Vagina (tissue), 2 donors: ENCODE data around the gene LRRC61. TPM values are rescaled to one million over a fixed set of nuclear protein-coding genes. Genes with fewer than 3 reads are reported as not detected.
A peak's percentile ranks its signal among the peaks of the same experiment; 100 is the strongest.
"Not testable (repeated sequence)": the region's sequence is repeated elsewhere in the genome, so short reads cannot be mapped to it uniquely, and the experiment has no call there.

ENCODE experiments used
- DNase-seq, 2 donors: peaks; one replicate each; pipeline ENCODE4 v3.0.0-alpha.2; 2017; ENCODE audit errors: extremely low spot score in 2 of 2
- H3K27ac ChIP-seq: fragments of 200-600 bp; sonication (generic); one replicate; pipeline ENCODE4 v1.5.1; 2019
- H3K27me3 ChIP-seq: fragments of 200-600 bp; sonication (generic); one replicate; pipeline ENCODE4 v1.5.1; 2019
- H3K36me3 ChIP-seq, 2 donors: fragments of 200-600 bp; sonication (generic); one replicate each; pipeline ENCODE4 v1.5.1; 2017 to 2019
- H3K4me1 ChIP-seq: fragments of 200-600 bp; sonication (generic); one replicate; pipeline ENCODE4 v1.5.1; 2019
- H3K4me3 ChIP-seq, 2 donors: fragments of 200-600 bp; sonication (generic); 1 replicate in 1 of 2; 2 replicates in 1 of 2; pipeline ENCODE4 v1.5.1; 2016 to 2019
- H3K9me3 ChIP-seq: fragments of 200-600 bp; sonication (generic); one replicate; pipeline ENCODE4 v1.5.1; 2019
- POLR2A ChIP-seq, 2 donors: fragments of 450-650 bp; IDR thresholded peaks; one replicate each; pipeline ENCODE4 v1.6.1; 2017; ENCODE audit warnings: antibody characterized with exemption in 2 of 2, mild to moderate bottlenecking in 2 of 2, moderate library complexity in 2 of 2
- POLR2AphosphoS5 ChIP-seq, 2 donors: sonication (generic); formaldehyde crosslinking; IDR thresholded peaks; one replicate each; pipeline ENCODE4 v1.9.0; 2017; ENCODE audit warnings: antibody characterized with exemption in 2 of 2, mild to moderate bottlenecking in 2 of 2, low read depth in 1 of 2; ENCODE audit not compliant: insufficient read depth in 1 of 2
- intact Hi-C: fragments of 100-400 bp; cut with DNase I; formaldehyde crosslinking; loops from one replicate; pipeline ENCODE4 v1.15.1; 2023
- total RNA-seq: library from RNA; depleted of rRNA; stranded (reverse); fragments of >200 nt; gene quantifications from one replicate; pipeline ENCODE4 v1.2.3, GENCODE V29; 2016
- TF ChIP-seq, protein P1 (sequence below), 3 experiments: fragments of 450-650 bp in 2 of 3; fragments of 200-600 bp in 1 of 3; sonication (generic) in 1 of 3; IDR thresholded peaks; one replicate each; pipeline ENCODE4 v1.5.1; 2017 to 2019; ENCODE audit warnings: antibody characterized with exemption in 3 of 3, mild to moderate bottlenecking in 2 of 3, moderate library complexity in 2 of 3

Gene LRRC61
- total RNA-seq, 1 donor from 2014 or later, result 14.0 TPM

DNA sequence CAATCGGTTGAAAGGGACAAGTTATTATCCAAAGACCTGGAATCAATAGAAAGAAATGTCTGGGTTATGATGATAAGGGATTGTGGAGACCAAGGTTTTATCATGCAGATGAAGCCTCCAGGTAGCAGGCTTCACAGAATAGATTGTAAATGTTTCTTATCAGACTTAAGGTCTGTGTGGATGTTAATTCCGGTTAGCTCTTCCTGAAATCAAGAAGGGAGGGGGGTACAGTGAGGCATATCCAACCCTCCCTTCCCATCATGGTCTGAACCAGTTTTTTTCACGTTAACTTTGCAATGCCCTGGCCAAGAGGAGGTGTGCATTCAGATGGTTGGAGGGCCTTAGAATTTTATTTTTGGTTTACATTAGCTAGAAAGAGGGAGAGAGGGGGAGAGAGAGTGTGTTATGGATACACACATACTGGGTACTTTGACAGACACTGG lies 9.8 kb upstream of the LRRC61 start:
- Histone ChIP-seq H3K27me3 (no peaks in the 10 kb centered on the region), H3K4me3 (no peak overlapping the region), H3K36me3 (no peaks in the 10 kb centered on the region), H3K9me3 (no peaks in the 10 kb centered on the region), H3K27ac (no peak overlapping the region), H3K4me1 (no peaks in the 10 kb centered on the region)
- TF ChIP-seq, protein P1, sequence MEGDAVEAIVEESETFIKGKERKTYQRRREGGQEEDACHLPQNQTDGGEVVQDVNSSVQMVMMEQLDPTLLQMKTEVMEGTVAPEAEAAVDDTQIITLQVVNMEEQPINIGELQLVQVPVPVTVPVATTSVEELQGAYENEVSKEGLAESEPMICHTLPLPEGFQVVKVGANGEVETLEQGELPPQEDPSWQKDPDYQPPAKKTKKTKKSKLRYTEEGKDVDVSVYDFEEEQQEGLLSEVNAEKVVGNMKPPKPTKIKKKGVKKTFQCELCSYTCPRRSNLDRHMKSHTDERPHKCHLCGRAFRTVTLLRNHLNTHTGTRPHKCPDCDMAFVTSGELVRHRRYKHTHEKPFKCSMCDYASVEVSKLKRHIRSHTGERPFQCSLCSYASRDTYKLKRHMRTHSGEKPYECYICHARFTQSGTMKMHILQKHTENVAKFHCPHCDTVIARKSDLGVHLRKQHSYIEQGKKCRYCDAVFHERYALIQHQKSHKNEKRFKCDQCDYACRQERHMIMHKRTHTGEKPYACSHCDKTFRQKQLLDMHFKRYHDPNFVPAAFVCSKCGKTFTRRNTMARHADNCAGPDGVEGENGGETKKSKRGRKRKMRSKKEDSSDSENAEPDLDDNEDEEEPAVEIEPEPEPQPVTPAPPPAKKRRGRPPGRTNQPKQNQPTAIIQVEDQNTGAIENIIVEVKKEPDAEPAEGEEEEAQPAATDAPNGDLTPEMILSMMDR (IDR thresholded peaks at IDR 0.05), result no peak
- intact Hi-C loops, result no loop called here
- DNase-seq, result no peak

DNA sequence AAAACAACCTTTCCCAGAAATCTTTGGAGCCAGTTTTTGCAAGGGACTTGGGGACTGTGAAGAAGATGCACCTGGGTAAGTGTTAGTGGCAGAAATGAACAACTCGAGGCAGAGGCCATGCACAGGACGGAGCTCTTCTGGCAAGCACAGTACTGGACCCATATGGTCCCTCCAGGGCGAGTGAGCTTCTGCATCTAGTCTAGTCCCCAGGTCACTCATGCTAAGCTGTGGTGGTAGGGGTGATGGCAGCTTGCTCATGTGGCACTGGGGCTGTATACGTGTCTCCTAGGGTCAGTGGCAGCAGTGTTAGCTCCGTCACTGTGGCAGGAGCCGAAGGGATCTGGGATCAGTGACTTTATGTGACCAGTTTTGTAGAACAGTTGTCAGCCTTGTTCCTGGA lies 9.3 kb upstream of the LRRC61 start:
- Histone ChIP-seq H3K36me3 (no peaks in the 10 kb centered on the region), H3K4me3 (no peak overlapping the region), H3K27ac (no peak overlapping the region), H3K27me3 (no peaks in the 10 kb centered on the region), H3K4me1 (peaks cover under 1% of the 10 kb centered on the region), H3K9me3 (no peaks in the 10 kb centered on the region)
- peak in 1 of 2 donors; percentile 61 for DNase-seq
- TF ChIP-seq, protein P1 (IDR thresholded peaks at IDR 0.05), result no peak
- TF ChIP-seq POLR2AphosphoS5 (IDR thresholded peaks at IDR 0.05; ENCODE audit: insufficient read depth in 1 of 2, low read depth in 1 of 2), result no peak
- TF ChIP-seq POLR2A (IDR thresholded peaks at IDR 0.05), result no peak
- intact Hi-C loops, result no loop called here

DNA sequence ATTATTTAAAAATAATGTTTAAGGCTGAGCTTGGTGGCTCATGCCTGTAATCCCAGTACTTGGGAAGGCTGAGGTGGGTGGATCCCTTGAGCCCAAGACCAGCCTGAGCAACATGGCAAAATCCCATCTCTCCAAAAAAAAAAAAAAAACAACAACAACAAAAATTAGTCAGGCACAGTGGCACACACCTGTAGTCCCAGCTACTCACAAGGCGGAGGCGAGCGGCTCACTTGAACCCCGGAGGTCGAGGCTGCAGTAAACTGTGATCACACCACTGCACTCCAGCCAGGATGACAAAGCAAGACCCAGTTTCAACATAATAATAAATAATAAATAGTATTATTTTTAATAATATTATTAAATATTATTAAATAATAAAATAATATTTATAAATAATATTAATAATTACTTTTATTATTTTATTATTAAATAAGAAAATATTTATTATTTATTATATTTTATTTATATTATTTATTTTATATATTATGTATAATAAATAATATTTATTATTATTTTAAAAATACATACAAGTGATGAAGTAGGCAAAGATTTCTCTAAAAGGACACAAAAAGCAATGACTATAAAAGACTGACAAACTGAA lies 8.4 kb upstream of the LRRC61 start:
- no peak for DNase-seq
- Histone ChIP-seq H3K27ac (no peak overlapping the region), H3K36me3 (no peaks in the 10 kb centered on the region), H3K4me3 (no peak overlapping the region), H3K4me1 (peaks cover 4% of the 10 kb centered on the region), H3K9me3 (no peaks in the 10 kb centered on the region), H3K27me3 (no peaks in the 10 kb centered on the region)
- intact Hi-C loops, result no loop called here
- TF ChIP-seq, protein P1 (IDR thresholded peaks at IDR 0.05), result no peak
- TF ChIP-seq POLR2AphosphoS5 (IDR thresholded peaks at IDR 0.05; ENCODE audit: insufficient read depth in 1 of 2, low read depth in 1 of 2), result no peak
- TF ChIP-seq POLR2A (IDR thresholded peaks at IDR 0.05), result no peak

DNA sequence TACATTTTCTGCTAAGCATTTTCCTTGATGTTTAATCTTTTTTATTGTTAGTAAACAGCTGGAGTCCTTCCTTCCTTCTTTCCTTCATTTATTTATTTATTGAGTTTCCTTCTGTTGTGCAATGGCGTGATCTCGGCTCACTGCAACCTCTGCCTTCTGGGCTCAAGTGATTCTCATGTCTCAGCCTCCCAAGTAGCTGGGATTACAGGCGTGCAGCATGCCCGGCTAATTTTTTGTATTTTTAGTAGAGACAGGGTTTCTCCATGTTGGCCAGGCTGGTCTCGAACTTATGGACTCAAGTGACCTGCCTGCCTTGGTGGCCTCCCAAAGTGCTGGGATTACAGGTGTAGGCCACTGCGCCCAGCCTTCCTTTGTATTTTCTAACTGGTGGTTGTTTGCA lies 6.2 kb upstream of the LRRC61 start:
- H3K27ac ChIP-seq, result peak overlapping the region; percentile 27

DNA sequence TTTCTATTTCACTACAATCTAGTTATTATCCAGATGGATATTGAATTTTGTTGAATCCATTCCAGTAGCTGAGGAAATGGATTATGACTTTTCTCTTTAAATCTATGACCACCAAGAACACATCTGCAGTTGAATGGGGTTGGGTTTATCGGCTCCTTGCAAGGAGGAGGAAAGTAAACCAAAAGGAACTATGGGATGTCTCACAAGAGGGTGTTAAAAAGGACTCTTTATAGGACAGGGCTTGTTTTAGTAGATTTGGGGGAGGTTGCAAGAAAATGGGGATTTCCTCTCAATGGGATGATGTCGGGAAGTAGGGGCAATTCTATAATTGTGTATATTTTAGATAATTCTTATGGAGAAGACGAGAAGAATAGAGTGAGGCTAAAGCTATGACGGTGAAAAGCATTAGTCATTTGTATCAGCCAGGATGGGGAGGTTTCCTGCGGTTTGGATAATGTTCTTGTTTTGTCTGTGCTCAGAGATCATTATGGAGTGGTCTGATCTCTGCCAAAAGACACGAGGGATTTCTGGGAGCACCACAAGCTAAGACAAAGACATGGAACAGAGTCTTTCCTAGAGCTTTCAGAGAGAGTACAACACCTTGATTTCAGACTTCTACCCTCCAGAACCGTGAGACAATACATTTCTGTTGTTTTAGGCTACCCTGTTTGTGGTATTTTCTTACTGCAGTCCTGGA lies 5.3 kb upstream of the LRRC61 start:
- no peaks in the 10 kb centered on the region for H3K9me3 ChIP-seq
- H3K4me3 ChIP-seq, result no peak overlapping the region
- TF ChIP-seq POLR2AphosphoS5 (IDR thresholded peaks at IDR 0.05; ENCODE audit: insufficient read depth in 1 of 2, low read depth in 1 of 2), result no peak
- TF ChIP-seq POLR2A (IDR thresholded peaks at IDR 0.05), result no peak
- TF ChIP-seq, protein P1 (IDR thresholded peaks at IDR 0.05), result no peak
- intact Hi-C loops, result no loop called here
- no peak for DNase-seq
- H3K27ac ChIP-seq, result no peak overlapping the region
- no peaks in the 10 kb centered on the region for H3K36me3 ChIP-seq
- no peaks in the 10 kb centered on the region for H3K27me3 ChIP-seq
- H3K4me1 ChIP-seq, result peaks cover 21% of the 10 kb centered on the region

More for the DNA sequence above, 6.2 kb upstream of the LRRC61 start:
- H3K4me3 ChIP-seq, H3K9me3 ChIP-seq, intact Hi-C loops, H3K36me3 ChIP-seq, H3K27me3 ChIP-seq, DNase-seq: not testable (repeated sequence)
- peaks cover 12% of the 10 kb centered on the region for H3K4me1 ChIP-seq
